Ishikawa (cell line): Measurements from ENCODE around the gene HBP1.

Experiments used
- CEBPB ChIP-seq: IDR thresholded peaks from 2 replicates; pipeline ENCODE4 v1.6.1; 2012
- EP300 ChIP-seq: IDR thresholded peaks from 2 replicates; pipeline ENCODE4 v1.6.1; 2012; ENCODE audit warnings: borderline replicate concordance
- RAD21 ChIP-seq: IDR thresholded peaks from 2 replicates; pipeline ENCODE4 v1.6.1; 2012; ENCODE audit warnings: low read depth
- TEAD4 ChIP-seq: IDR thresholded peaks from 2 replicates; pipeline ENCODE4 v1.6.1; 2012

GRCh38 chr7:107130487-107131220 lies 38.1 kb upstream of the HBP1 start:
- TF ChIP-seq TEAD4 = no peak
- no peak for TF ChIP-seq EP300
- TF ChIP-seq RAD21 = no peak
- no peak for TF ChIP-seq CEBPB
